GM08714 (cell line): ENCODE results near the gene ANKRD31.
"Not testable (repeated sequence)": the region's sequence is repeated elsewhere in the genome, so short reads cannot be mapped to it uniquely, and the experiment has no call there.

Experiments
- H3K4me3 ChIP-seq: fragments of 200-500 bp; sonication (Bioruptor generic); 2 replicates; pipeline ENCODE4 v1.5.1; 2014; ENCODE audit warnings: mild to moderate bottlenecking, low read length, inconsistent platforms
- ZNF274 ChIP-seq: IDR thresholded peaks from 2 replicates; pipeline ENCODE4 v1.6.1; 2012; ENCODE audit warnings: mild to moderate bottlenecking, low read depth, low read length

ANKRD31 gene

GRCh38 chr5:75138689-75139088 is 98.0 kb downstream of the ANKRD31 start:
- H3K4me3 ChIP-seq: no peak overlapping the region
- no peak for TF ChIP-seq ZNF274

DNA sequence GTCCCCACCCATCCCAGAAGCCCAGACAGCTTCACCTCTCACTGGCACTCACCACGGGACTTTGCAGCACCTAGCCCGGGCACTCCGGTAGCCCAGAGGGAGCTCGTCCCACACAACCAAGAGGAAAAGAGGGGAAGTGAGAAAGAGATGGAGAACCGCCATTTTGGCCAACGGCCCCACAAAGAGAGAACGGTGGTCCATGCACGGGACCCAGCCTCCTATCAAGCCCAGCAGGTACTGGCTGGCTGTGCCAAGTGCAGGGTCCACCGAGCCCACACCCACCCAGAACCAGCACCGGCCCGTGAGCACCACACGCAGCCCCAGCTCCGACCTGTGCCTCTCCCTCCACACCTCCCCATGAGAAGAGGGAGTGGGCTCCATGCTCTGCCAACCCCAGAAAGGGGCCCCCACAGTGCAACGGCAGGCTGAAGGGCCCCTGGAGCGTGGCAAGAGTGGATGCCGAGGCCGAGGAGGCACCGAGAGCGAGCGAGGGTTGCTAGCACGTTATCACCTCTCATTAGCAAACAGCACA is 105.8 kb downstream of the ANKRD31 start:
- no peak for TF ChIP-seq ZNF274
- H3K4me3 ChIP-seq: no peak overlapping the region

- H3K4me3 ChIP-seq: no peak overlapping the region
- no peak for TF ChIP-seq ZNF274
These were observed 119.8 kb downstream of the ANKRD31 start for GRCh38 chr5:75116856-75117255.

DNA sequence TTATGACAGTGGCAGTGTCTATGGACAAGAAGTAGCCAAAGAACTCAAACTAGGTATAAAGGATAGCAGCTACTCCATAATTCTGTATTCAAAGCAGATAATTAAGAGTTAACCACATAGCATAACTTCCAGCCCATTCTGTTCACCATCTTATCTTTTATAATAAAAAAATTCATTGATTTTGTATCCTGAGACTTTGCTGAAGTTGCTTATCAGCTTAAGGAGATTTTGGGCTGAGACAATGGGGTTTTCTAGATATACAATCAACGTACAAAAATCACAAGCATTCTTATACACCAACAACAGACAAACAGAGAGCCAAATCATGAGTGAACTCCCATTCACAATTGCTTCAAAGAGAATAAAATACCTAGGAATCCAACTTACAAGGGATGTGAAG is 122.4 kb downstream of the ANKRD31 start:
- not testable (repeated sequence) for H3K4me3 ChIP-seq

GRCh38 chr5:75113354-75114113 is 123.1 kb downstream of the ANKRD31 start:
- no peak overlapping the region for H3K4me3 ChIP-seq
- no peak for TF ChIP-seq ZNF274

GRCh38 chr5:75108931-75109596 is 127.6 kb downstream of the ANKRD31 start:
- no peak for TF ChIP-seq ZNF274
- no peak overlapping the region for H3K4me3 ChIP-seq

- no peak overlapping the region for H3K4me3 ChIP-seq
- TF ChIP-seq ZNF274: no peak
These were observed 128.2 kb downstream of the ANKRD31 start for GRCh38 chr5:75108515-75108914.

DNA sequence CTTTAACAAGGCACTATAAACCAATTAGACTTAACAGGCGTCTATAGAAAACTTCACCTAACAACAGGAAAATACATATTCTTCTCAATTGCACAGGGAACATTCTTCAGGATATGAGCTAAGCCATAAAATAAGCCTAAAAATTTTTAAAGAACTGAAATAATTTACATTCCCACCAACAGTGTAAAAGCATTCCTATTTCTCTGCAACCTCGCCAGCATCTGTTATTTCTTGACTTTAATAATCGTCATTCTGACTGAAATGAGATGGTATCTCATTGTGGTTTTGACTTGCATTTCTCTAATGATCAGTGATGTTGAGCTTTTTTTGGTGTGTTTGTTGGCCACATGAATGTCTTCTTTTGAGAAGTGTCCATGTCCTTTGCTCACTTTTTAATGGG is 140.7 kb downstream of the ANKRD31 start:
- not testable (repeated sequence) for H3K4me3 ChIP-seq

GRCh38 chr5:75091597-75091996 is 145.1 kb downstream of the ANKRD31 start:
- TF ChIP-seq ZNF274: no peak

DNA sequence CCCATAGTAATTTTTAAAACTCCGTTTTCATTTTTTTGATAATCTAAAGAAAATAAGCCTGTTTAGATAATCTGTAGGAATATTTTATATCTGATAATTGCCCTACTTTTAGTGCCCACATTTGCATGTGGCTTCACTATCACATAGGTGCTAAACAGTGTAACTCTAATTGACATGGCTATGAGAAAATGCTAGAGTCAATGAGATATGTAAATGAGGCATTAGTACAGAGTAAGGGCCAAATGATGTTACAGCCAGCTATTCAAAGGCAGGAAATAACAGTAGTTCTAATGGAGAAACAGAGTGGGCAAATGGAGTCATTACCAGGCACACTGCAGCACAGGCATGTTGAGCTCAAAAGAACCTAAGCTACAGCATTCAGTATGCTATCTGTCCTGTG is 147.0 kb downstream of the ANKRD31 start:
- no peak overlapping the region for H3K4me3 ChIP-seq
- TF ChIP-seq ZNF274: no peak

More at GRCh38 chr5:75091597-75091996, 145.1 kb downstream of the ANKRD31 start:
- no peak overlapping the region for H3K4me3 ChIP-seq

DNA sequence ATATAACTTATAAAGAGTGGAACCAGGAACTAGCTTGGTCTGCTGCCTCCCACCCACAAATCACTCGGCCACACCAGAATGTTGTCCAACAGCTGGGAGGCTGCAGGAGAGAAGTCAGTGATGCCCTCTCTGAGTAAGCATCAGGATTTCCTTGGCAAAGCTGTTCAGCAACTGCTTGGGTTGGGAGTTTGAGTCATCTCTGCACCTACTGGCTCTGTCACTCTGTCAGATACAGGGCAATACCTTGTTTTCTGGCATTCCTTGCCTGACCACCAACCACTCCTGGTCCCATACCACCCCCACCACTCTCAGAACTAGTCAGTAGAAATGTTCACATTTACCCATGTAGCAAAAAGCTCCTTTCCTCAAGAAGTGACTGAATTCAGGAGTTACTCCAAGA is 147.5 kb downstream of the ANKRD31 start:
- no peak for TF ChIP-seq ZNF274
- H3K4me3 ChIP-seq: no peak overlapping the region

- TF ChIP-seq ZNF274: no peak
- no peak overlapping the region for H3K4me3 ChIP-seq
These were observed 148.0 kb downstream of the ANKRD31 start for GRCh38 chr5:75088648-75089047.

DNA sequence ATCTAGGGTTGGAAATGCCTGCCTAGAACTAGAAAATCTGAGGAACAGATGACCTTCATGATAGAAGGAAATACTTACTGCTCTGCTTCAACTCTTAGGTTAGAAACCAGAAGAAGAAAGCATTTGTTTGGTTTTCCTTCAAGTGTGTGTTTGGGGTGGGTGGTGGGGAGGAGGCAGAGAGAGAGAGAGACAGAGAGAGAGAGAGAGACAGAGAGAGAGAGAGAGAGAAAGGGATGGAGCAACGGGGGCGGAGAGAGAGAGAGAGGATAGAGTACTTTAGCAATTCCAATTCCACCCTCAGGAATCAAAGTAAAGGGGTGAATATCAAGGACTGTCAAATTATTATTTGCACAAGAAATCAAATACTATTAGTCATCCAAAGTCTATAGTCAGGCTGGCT is 155.2 kb downstream of the ANKRD31 start:
- no peak overlapping the region for H3K4me3 ChIP-seq
- no peak for TF ChIP-seq ZNF274

DNA sequence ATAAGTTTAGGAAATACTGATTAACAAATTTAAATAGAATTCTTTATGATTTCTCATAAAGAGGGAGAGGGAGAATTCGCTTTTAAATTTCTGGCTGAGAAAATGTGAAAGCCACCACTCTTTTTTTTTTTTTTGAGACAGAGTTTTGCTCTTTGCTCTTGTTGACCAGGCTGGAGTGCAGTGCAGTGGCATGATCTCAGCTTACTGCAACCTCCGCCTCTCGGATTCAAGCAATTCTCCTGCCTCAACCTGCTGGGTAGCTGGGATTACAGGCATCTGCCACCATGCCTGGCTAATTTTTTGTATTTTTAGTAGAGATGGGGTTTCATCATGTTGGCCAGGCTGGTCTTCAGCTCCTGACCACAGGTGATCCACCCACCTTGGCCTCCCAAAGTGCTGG is 157.3 kb downstream of the ANKRD31 start:
- H3K4me3 ChIP-seq: not testable (repeated sequence)

DNA sequence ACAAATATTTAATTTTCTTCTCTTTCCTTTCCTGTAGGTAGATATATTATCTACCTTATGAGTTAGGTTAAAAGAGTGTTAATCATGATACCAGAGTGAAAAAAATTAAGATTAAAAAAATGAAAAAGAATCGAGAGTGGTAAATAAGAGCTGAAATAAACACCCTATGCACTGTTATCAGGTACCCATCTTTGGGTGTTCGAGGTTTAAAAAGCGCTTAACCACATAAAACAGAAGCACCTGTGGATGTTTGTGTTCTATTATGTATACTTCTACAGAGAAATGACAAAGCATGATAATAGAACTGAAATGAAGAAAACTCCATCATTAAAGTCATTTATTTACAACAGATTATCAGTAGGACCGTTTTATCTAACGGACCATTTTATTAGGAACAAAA is 158.7 kb downstream of the ANKRD31 start:
- no peak for TF ChIP-seq ZNF274
- no peak overlapping the region for H3K4me3 ChIP-seq

GRCh38 chr5:75072061-75072460 is 164.6 kb downstream of the ANKRD31 start:
- no peak overlapping the region for H3K4me3 ChIP-seq

More at GRCh38 chr5:75072061-75072460, 164.6 kb downstream of the ANKRD31 start:
- no peak for TF ChIP-seq ZNF274
